Esophagus mucosa (tissue), 1 donor: Measurements from ENCODE around the gene GBP4. TPM values are rescaled to one million over a fixed set of nuclear protein-coding genes. Genes with fewer than 3 reads are reported as not detected.

ENCODE experiments used
- ATAC-seq: fragments of 200-7000 bp; cut with Tn5 transposase; one replicate; pipeline ENCODE4 v1.9.1; 2020
- total RNA-seq: library from RNA; stranded (reverse); gene quantifications from one replicate; pipeline ENCODE4 v1.2.4, GENCODE V29; 2023
- donor health status: DM: yes; HTN: yes; CAD: no.

Gene GBP4
- total RNA-seq, 1 donor from 2014 or later: 1.0 TPM

- ATAC-seq: no peak
Measured at GRCh38 chr1:89171067-89171438, 27.7 kb downstream of the GBP4 start.

DNA sequence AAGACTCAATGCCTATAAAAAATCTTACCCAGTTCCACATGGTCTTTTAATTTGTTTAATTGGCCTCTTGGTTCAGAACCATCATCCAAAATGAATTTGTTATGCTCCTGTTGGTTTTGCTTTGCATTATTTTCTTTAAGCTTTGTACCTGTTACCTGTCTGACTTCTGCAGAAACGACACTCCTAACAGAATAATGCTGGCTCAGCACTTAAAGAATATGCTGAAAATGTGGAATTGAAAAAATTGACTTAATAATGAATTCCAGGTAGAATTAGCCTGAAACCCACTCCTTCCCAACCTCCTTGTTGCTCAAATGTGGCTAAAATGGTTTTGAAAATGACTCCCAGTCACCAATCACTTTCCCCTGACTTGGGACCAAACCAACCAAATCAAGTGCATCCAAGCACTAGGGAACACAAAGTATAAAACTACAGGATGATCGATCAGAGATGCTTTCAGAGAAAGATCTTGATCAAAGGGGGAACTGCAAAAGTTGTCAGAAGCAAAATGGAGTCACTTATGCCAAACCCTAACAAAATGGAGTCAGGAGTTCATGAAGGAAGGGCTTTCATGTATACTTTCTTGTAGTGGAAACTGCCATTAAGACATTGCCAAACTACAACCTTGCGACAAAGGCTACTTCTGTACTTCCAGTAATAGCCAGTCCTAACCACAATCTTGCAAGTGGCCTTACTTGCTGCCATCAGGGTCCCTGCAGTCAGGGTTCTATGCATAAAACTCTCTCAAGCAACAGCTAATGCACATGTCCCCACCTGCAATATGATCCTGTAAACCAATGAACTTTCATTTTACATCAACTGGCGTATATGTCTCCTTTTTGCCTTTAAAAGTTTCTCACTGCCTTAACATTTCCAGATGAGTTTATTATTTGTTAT, 28.3 kb downstream of the GBP4 start:
- no peak for ATAC-seq

DNA sequence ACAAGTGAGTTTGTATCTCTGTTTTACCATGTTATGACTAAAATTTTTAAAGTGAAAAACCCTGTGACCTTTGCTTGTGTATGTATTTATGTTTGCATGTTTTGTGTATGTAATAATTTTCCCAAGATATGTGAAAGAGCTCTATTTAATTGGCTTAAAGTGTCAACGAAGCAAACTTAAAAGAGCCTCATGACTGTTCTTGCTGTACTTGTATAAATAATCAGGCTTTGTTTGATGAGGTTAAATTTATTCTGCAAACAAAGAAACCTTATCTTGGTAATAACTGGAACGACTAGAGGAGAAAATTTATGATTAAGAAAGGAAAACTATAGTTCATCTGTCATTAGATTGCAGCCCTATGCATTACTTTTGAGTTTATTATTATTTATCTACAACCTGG, 29.6 kb downstream of the GBP4 start:
- ATAC-seq: no peak

- ATAC-seq: no peak
Measured at GRCh38 chr1:89167590-89168230, 31.0 kb downstream of the GBP4 start.

GRCh38 chr1:89166705-89167104, 32.0 kb downstream of the GBP4 start:
- ATAC-seq: no peak

GRCh38 chr1:89165811-89166210, 32.9 kb downstream of the GBP4 start:
- ATAC-seq: no peak

DNA sequence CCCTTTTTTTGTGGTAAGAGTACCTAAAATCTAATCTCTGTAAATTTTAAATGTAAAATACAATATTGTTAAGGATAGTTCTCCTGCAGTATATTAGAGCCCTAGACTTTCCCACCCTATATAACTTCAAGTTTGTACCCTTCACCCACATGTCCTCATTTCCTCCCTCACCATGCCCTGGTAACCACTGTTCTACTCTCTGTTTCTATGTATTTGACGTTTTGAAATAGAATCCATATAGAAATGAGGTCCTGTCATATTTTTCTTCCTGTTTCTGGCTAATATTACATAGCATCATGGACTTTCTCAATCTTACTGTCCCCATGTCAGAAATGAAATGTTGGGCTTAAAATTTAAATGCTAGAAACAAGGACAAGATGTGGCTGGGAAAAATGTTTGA, 47.7 kb downstream of the GBP4 start:
- ATAC-seq: no peak

GRCh38 chr1:89149976-89150375, 48.8 kb downstream of the GBP4 start:
- no peak for ATAC-seq

GRCh38 chr1:89149229-89149628, 49.5 kb downstream of the GBP4 start:
- ATAC-seq: no peak

- no peak for ATAC-seq
Measured at GRCh38 chr1:89147678-89148658, 50.8 kb downstream of the GBP4 start.

- no peak for ATAC-seq
Measured at GRCh38 chr1:89146721-89147120, 52.0 kb downstream of the GBP4 start.

DNA sequence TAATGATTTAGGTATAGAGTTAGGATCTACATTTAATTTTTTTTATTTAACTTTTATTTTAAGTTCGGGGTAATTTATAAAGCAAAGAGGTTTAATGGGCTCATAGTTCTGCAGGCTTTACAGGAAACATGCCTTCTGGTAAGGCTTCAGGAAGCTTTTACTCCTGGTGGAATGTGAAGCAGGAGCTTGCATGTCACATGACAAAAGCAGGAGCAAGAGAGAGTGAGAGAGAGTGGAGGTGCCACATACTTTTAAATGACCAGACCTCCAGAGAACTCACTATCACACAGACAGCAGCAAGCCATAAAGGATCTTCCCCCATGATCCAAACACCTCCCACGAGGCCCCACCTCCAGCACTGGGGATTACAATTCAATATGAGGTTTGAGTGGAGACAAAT, 55.3 kb downstream of the GBP4 start:
- ATAC-seq: no peak

- ATAC-seq: no peak
Measured at GRCh38 chr1:89142160-89142559, 56.6 kb downstream of the GBP4 start.

DNA sequence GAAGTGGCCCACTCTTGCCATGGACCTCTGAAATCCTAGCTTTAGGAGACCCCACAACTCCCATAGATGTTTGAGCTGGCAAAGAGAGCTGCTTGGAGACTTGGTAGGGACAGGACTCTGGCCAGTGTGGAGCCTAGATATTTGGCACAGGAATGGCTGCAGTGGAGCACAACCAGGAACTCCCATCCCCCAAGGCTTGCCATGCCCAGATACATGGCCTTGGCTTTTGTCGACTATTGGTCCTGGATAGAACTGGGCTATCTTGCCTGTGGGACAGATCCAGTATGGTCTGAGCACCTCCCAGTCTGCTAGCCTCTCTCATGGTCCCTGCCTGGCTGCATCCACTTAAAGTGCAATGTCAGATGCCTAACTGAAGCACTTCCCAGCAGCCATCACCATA, 65.0 kb downstream of the GBP4 start:
- ATAC-seq: no peak

Other genes starting within 250 kb of the GBP4 start
- gene KYAT3, start 206.3 kb downstream of the GBP4 start, total RNA-seq: 26.3 TPM
- 13.9 TPM for gene RBMXL1, start 206.3 kb downstream of the GBP4 start, total RNA-seq
- 9.4 TPM for gene GBP3, start 176.1 kb downstream of the GBP4 start, total RNA-seq
- 5.2 TPM for gene GBP1, start 133.7 kb downstream of the GBP4 start, total RNA-seq
- gene GBP2, start 72.8 kb downstream of the GBP4 start, total RNA-seq: 15.9 TPM
- not detected for gene GBP7, start 22.9 kb downstream of the GBP4 start, total RNA-seq
- gene GBP5, start 73.9 kb upstream of the GBP4 start, total RNA-seq: 1.2 TPM
- 430 TPM for gene GBP6, start 165.1 kb upstream of the GBP4 start, total RNA-seq